Common myeloid progenitor, CD34-positive (primary cell): ENCODE data around the gene MTHFD1L.

ENCODE experiments used
- CTCF ChIA-PET: fragments of 350-600 bp; sonication (Branson Sonifier 250); formaldehyde crosslinking; loops from one replicate; lab custom pipeline; 2021; ENCODE audit warnings: antibody characterized with exemption; lab: Charles Lee
- POLR2A ChIA-PET: fragments of 350-600 bp; sonication (Branson Sonifier 250); formaldehyde crosslinking; loops from one replicate; lab custom pipeline; 2021; ENCODE audit warnings: antibody characterized with exemption; lab: Charles Lee
- DNase-seq, 3 donors: peaks; one replicate each; pipeline versions ENCODE4 v3.0.0 to v3.0.0-alpha.2; 2013
- H3K27ac ChIP-seq, 2 experiments: 1 replicate in 1 of 2; 2 replicates in 1 of 2; pipeline ENCODE4 v1.7.0; 2013; ENCODE audit warnings: inconsistent platforms in 2 of 2, low read length in 2 of 2, mild to moderate bottlenecking in 2 of 2, low read depth in 1 of 2, moderate library complexity in 1 of 2; ENCODE audit not compliant: severe bottlenecking in 2 of 2, insufficient read depth in 1 of 2, poor library complexity in 1 of 2
- H3K27me3 ChIP-seq, 5 experiments: replicated peaks in 2 of 5; 1 replicate in 3 of 5; 2 replicates in 2 of 5; pipeline versions ENCODE4 v1.6.1 to v1.7.0; 2013; ENCODE audit warnings: low read length in 4 of 5, mild to moderate bottlenecking in 2 of 5, moderate library complexity in 2 of 5, inconsistent platforms in 1 of 5; ENCODE audit not compliant: insufficient read depth in 5 of 5, control insufficient read depth in 4 of 5
- H3K36me3 ChIP-seq, 4 experiments: 1 replicate in 2 of 4; 2 replicates in 2 of 4; pipeline versions ENCODE4 v1.6.1 to v1.7.0; 2013; ENCODE audit warnings: low read length in 3 of 4, control low read depth in 1 of 4, mild to moderate bottlenecking in 1 of 4; ENCODE audit not compliant: control insufficient read depth in 4 of 4, insufficient read depth in 4 of 4
- H3K4me1 ChIP-seq, 4 experiments: 1 replicate in 3 of 4; 2 replicates in 1 of 4; pipeline versions ENCODE4 v1.6.1 to v1.7.1; 2013; ENCODE audit warnings: low read length in 3 of 4, mild to moderate bottlenecking in 3 of 4, control low read depth in 1 of 4, inconsistent platforms in 1 of 4, moderate library complexity in 1 of 4; ENCODE audit not compliant: control insufficient read depth in 4 of 4, insufficient read depth in 4 of 4; ENCODE audit errors: control extremely low read depth in 1 of 4
- H3K4me3 ChIP-seq, 7 experiments: 1 replicate in 4 of 7; 2 replicates in 3 of 7; pipeline versions ENCODE4 v1.5.1 to v1.7.0; 2013; ENCODE audit warnings: mild to moderate bottlenecking in 7 of 7, low read length in 6 of 7, moderate library complexity in 6 of 7, inconsistent platforms in 2 of 7, low read depth in 2 of 7, control low read depth in 1 of 7; ENCODE audit not compliant: insufficient read depth in 4 of 7, control insufficient read depth in 1 of 7; ENCODE audit errors: extremely low read depth in 1 of 7
- H3K9me3 ChIP-seq, 5 experiments: 1 replicate in 4 of 5; 2 replicates in 1 of 5; pipeline versions ENCODE4 v1.6.1 to v1.7.1; 2013; ENCODE audit warnings: low read length in 4 of 5, mild to moderate bottlenecking in 2 of 5, inconsistent platforms in 1 of 5, low read depth in 1 of 5, moderate library complexity in 1 of 5; ENCODE audit not compliant: control insufficient read depth in 4 of 5, insufficient read depth in 2 of 5; ENCODE audit errors: control extremely low read depth in 1 of 5
- WGBS: methylation state at CpG from one replicate; pipeline ENCODE4 v1.1.5; 2013; ENCODE audit not compliant: insufficient coverage; 5-methylcytosine and 5-hydroxymethylcytosine counted together

The MTHFD1L gene

DNA sequence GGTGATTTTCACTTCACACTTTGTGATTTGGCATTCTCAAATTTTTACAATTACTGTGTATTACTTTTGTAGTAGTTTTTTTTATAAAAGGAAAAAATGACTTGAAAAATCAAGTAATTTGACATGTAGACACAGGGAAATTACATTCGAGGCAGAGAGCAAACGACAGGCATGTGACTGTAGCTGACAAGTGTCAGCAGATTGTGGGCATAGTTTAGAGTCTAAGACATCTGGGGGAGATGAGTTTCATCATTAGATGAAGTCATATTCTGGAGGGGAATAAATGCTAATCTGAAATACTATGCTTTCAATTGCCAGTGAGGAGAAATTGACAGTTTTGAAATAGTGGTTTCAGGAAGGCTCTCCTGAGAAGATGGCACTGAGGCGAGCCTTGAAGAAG, 126.0 kb downstream of the MTHFD1L start:
- no peak overlapping the region for H3K4me3 ChIP-seq
- H3K36me3 ChIP-seq: peaks cover 2 to 44% (median 21%) of the 10 kb centered on the region in 4 experiments
- H3K27ac ChIP-seq: no peak overlapping the region
- peaks cover 0 to 5% (median 0%) of the 10 kb centered on the region in 5 experiments for H3K9me3 ChIP-seq
- WGBS: 100% methylated on average over 3 of the region's 3 CpGs
- no peaks in the 10 kb centered on the region for H3K4me1 ChIP-seq
- ChIA-PET POLR2A (no interaction called here), CTCF (no interaction called here)
- no peaks in the 10 kb centered on the region for H3K27me3 ChIP-seq
- DNase-seq: no peak

DNA sequence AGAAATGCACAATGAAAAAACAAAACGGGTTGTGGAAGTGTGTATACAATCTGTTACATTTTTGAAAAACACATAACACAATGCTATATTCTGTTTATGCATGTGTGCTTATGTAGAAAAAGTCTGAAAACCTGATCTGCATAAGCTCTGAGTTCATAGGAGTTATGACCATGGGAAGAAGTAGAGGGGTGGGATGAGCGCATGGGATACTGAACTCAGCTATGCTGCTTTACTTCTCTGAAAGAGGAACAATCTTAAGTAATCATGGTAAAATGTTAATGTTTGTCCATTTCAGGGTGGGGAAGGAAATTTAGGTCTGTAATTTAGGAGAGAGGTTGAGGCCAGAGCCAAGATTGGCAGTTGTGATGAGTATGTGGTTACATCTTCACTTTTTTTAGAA, 126.8 kb downstream of the MTHFD1L start:
- ChIA-PET POLR2A (no interaction called here), CTCF (no interaction called here)
- 91% methylated on average over 1 of the region's 2 CpGs for WGBS
- Histone ChIP-seq H3K27me3 (no peaks in the 10 kb centered on the region), H3K9me3 (peaks cover 0 to 5% (median 0%) of the 10 kb centered on the region in 5 experiments), H3K27ac (no peak overlapping the region), H3K4me3 (no peak overlapping the region), H3K36me3 (peaks cover 2 to 47% (median 22%) of the 10 kb centered on the region in 4 experiments), H3K4me1 (no peaks in the 10 kb centered on the region)
- no peak for DNase-seq

DNA sequence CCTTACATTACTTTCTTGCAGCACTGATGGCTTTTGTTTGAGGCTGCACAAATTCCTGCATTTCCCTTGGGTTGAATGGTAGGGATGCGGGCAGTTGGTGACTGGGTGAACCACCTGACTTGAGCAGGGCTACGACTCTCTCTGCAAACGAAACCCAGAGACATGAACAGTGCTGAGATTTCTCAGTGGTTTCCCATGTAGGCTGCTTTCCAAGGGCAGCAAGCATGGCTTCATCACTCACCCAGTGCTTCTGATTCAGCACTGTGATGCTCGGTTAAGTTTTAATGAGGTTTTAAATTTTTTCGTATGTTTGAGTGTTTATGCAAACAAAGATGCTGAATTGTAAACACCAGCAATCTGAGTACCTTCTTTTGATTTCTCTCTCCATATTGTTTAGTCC, 127.2 kb downstream of the MTHFD1L start:
- no peaks in the 10 kb centered on the region for H3K27me3 ChIP-seq
- H3K4me1 ChIP-seq: no peaks in the 10 kb centered on the region
- ChIA-PET POLR2A (no interaction called here), CTCF (no interaction called here)
- H3K36me3 ChIP-seq: peaks cover 2 to 45% (median 22%) of the 10 kb centered on the region in 4 experiments
- H3K27ac ChIP-seq: no peak overlapping the region
- DNase-seq: no peak
- H3K9me3 ChIP-seq: peaks cover 0 to 5% (median 0%) of the 10 kb centered on the region in 5 experiments
- WGBS: 93% methylated on average over 3 of the region's 5 CpGs
- no peak overlapping the region for H3K4me3 ChIP-seq

DNA sequence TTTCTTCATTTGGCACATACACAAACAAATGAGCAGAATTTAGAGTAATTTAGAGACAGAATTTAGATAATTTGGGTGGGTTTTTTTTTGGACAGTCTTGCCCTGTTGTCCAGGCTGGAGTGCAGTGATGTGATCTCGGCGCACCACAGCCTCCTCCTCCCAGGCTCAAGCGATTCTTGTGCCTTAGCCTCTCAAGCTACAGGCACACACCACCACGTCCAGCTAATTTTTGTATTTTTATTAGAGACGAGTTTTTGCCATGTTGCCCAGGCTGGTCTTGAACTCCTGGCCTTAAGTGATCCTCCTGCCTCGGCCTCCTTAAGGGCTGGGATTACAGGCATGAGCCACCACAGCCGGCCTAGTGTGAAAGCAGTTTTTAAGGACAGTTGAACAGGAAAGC, 127.8 kb downstream of the MTHFD1L start:
- H3K4me3 ChIP-seq: no peak overlapping the region
- DNase-seq: no peak
- ChIA-PET POLR2A (no interaction called here), CTCF (interaction anchor here (1.2 kb wide), 1 partner anchor 99 kb away, joined by 3 read pairs; no protein-coding TSS in a partner anchor)
- peaks cover 2 to 45% (median 22%) of the 10 kb centered on the region in 4 experiments for H3K36me3 ChIP-seq
- no peaks in the 10 kb centered on the region for H3K4me1 ChIP-seq
- H3K27me3 ChIP-seq: no peaks in the 10 kb centered on the region
- H3K27ac ChIP-seq: no peak overlapping the region
- WGBS: 100% methylated on average over 5 of the region's 7 CpGs
- H3K9me3 ChIP-seq: peaks cover 0 to 5% (median 0%) of the 10 kb centered on the region in 5 experiments

DNA sequence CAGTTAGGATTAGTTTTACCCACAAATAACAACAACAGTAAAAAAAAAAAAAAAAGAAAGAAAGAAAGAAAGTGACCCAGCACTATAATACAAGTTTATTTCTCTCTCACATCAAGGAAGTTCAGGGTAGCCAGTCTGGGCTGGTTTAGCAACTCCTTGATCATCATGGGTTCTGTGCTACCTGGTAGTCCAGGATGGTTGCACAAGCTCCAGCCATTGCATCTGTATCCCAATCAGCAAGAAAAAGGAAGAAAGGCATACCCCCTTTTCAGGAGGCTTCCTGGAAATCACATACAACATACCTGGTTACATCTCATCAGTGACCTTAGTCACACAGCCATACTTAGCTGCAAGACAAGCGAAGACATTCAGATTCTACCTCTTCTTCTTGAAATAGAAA, 128.5 kb downstream of the MTHFD1L start:
- WGBS: 100% methylated on average over 1 of the region's 1 CpG
- POLR2A ChIA-PET: no interaction called here

DNA sequence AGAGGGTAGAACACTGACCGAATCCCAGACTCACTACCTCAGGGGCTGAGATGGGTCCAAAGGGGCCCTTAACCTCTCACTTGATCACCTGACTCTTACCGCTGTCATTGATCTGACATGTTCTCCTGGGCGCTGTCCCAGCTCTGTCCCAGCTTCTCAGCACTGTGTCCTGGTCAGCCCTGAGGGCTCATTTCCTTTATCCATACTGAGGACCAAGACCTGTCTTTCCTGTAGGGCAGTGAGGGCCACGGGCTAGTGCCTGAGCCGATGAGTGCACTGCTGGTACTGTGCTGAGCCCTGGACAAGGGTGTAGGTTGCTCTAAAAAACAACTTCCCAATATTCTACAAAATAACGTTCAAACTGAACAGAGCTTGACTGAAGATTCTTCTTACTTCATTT, 131.5 kb downstream of the MTHFD1L start:
- no peaks in the 10 kb centered on the region for H3K27me3 ChIP-seq
- peaks cover 0 to 5% (median 0%) of the 10 kb centered on the region in 5 experiments for H3K9me3 ChIP-seq
- ChIA-PET CTCF (no interaction called here), POLR2A (interaction anchor here (0.6 kb wide), 1 partner anchor 327 kb away, joined by 3 read pairs; no protein-coding TSS in a partner anchor)
- H3K27ac ChIP-seq: no peak overlapping the region
- 90% methylated on average over 6 of the region's 6 CpGs for WGBS
- H3K4me1 ChIP-seq: no peaks in the 10 kb centered on the region
- no peak overlapping the region for H3K4me3 ChIP-seq
- peaks cover 2 to 41% (median 18%) of the 10 kb centered on the region in 4 experiments for H3K36me3 ChIP-seq
- DNase-seq: no peak

More for the DNA sequence above, 128.5 kb downstream of the MTHFD1L start:
- Histone ChIP-seq H3K4me1 (no peaks in the 10 kb centered on the region), H3K27ac (no peak overlapping the region), H3K27me3 (no peaks in the 10 kb centered on the region), H3K9me3 (peaks cover 0 to 5% (median 0%) of the 10 kb centered on the region in 5 experiments), H3K4me3 (no peak overlapping the region), H3K36me3 (peaks cover 2 to 45% (median 21%) of the 10 kb centered on the region in 4 experiments)
- DNase-seq: no peak
- CTCF ChIA-PET: interaction anchor here (1.1 to 1.2 kb wide), 2 partner anchors 11 to 100 kb away, joined by 3 read pairs; no protein-coding TSS in a partner anchor

DNA sequence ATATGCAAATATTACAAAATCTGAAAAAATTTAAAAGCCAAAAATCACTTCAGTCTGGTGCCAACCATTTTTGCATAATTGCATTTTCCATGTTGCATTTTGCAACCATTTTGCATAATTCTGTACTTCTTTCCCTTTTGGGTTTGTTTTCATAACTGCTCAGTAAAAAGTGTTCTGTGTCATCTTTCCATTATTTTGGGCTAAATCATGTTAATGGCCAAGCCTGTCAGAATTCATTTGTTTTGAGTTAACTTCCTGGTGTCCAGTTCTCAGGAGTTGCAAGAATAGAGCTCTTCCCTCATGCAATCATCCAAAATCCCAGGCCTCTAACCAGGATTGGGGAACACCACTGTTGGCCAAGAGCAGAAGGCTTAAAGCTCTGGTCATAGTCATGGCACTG, 133.6 kb downstream of the MTHFD1L start:
- no peak for DNase-seq
- no peak overlapping the region for H3K27ac ChIP-seq
- H3K9me3 ChIP-seq: peaks cover 0 to 1% (median 0%) of the 10 kb centered on the region in 5 experiments
- ChIA-PET POLR2A (no interaction called here), CTCF (interaction anchor here (1.1 kb wide), 1 partner anchor 15 kb away, joined by 4 read pairs; no protein-coding TSS in a partner anchor)
- H3K4me3 ChIP-seq: no peak overlapping the region
- peaks cover 0 to 27% (median 6%) of the 10 kb centered on the region in 4 experiments for H3K36me3 ChIP-seq
- H3K27me3 ChIP-seq: no peaks in the 10 kb centered on the region
- peaks cover 0 to 1% (median under 1%) of the 10 kb centered on the region in 4 experiments for H3K4me1 ChIP-seq
